Measurements from ENCODE around the gene UNK.

Gene UNK, protein sequence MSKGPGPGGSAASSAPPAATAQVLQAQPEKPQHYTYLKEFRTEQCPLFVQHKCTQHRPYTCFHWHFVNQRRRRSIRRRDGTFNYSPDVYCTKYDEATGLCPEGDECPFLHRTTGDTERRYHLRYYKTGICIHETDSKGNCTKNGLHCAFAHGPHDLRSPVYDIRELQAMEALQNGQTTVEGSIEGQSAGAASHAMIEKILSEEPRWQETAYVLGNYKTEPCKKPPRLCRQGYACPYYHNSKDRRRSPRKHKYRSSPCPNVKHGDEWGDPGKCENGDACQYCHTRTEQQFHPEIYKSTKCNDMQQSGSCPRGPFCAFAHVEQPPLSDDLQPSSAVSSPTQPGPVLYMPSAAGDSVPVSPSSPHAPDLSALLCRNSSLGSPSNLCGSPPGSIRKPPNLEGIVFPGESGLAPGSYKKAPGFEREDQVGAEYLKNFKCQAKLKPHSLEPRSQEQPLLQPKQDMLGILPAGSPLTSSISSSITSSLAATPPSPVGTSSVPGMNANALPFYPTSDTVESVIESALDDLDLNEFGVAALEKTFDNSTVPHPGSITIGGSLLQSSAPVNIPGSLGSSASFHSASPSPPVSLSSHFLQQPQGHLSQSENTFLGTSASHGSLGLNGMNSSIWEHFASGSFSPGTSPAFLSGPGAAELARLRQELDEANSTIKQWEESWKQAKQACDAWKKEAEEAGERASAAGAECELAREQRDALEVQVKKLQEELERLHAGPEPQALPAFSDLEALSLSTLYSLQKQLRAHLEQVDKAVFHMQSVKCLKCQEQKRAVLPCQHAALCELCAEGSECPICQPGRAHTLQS

DNA sequence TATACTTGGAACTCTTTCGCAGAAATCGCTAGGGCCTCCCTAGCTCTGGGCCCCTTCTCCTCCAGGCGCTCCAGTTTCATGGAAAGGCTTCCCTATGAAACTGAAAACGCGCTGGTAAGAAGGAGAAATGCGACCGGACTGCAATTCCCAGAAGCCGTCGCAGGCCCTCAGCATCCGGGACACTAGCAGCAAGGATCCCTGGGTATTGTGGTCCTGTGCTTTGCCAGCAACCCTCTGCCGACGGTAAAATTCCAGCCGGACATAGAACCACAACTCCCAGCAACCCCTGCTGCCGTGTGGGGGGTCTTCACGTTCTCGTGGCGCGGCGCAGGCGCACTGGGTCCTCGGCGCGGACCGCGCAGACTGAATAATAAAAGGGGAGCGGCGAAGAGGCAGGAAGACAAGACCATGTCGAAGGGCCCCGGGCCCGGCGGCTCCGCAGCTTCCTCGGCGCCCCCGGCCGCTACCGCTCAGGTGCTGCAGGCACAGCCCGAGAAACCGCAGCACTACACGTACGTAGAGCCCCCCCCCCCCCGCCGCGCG is at the start of gene UNK:
UNK (plus strand) TSS at position 334 of the 543 bp plus-strand sequence; CDS start at position 409, 75 bp downstream.
- DNase-seq, result peak; percentile 95

DNA sequence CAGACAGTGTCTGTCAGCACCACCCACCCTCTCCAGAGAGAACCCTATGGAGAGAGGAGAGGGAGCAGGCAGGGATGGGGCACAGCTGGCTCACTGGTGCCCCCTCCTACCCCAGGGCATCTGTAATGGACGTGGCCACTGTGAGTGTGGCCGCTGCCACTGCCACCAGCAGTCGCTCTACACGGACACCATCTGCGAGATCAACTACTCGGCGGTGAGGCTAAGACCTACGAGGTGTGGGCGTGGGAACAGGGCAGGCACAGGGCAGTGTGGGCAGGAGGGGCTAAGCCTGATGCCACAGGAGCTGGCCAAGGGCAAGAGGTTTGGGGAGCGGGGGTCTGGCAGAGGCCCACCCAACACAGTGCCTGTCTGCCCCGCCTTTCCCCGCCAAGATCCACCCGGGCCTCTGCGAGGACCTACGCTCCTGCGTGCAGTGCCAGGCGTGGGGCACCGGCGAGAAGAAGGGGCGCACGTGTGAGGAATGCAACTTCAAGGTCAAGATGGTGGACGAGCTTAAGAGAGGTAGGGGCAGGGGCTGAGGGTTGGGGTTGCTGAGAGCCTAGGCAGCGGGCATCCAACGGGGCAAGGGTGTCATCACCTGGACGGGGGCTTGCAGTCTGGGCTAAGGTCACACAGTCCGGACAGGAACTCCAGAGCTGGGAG is 48.3 kb upstream of the UNK start:
- DNase-seq, result no peak

DNA sequence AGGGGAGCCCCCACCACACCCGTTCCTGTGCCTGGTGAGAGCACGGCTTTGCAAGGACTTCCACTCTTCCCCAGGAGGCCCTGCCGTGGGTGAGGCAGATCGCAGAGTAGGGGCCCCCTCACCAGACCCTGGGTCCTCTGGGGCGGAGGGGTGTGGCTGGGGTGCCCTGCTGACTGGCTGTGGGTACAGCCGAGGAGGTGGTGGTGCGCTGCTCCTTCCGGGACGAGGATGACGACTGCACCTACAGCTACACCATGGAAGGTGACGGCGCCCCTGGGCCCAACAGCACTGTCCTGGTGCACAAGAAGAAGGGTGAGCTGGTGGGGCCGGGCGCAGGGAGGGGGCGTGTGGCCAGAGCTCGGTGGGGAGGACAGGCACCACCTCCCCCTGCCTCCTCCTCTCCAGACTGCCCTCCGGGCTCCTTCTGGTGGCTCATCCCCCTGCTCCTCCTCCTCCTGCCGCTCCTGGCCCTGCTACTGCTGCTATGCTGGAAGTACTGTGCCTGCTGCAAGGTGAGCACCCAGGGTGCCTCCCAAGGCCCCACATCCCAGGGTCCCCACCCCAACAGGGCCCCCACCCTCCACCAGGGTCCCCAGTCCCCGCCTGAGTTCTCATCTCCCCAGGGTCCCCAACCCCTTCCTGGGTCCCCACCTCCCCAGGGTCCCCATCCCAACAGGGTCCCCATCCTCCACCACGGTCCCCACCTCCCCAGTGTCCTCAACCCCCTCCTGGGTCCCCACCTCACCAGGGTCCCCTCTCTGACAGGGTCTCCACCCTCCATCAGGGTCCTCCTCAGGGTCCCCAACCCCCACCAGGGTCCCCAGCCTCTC is 47.3 kb upstream of the UNK start:
- no peak for DNase-seq

DNA sequence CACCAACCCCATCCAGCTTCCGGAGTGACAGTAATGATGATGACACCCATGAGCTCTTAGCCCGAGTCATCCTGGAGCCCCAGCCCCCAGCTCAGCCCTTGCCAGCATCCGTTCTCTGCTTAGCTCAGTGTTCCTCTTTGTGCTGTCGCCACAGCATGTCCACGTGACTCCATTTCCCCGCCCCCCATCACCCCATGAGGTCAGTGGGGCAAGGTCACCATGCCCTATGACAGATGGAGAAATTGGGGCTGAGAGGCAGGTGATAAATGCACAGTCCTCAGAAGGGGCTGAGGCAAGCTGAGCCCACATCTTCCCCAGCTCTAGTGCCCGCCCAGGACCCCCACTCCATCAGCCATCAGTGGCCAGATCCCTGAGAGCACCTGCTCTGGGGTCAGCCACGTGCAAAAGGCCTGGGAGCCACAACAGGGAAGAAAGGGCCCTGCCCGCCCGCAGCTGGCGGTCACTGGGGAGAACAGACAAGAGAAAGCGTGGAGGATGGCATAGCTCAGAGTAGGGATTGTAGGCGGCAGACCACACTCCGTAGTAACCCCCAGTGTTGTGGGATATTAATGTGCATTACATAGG is 46.3 kb upstream of the UNK start:
- peak; percentile 60 for DNase-seq

DNA sequence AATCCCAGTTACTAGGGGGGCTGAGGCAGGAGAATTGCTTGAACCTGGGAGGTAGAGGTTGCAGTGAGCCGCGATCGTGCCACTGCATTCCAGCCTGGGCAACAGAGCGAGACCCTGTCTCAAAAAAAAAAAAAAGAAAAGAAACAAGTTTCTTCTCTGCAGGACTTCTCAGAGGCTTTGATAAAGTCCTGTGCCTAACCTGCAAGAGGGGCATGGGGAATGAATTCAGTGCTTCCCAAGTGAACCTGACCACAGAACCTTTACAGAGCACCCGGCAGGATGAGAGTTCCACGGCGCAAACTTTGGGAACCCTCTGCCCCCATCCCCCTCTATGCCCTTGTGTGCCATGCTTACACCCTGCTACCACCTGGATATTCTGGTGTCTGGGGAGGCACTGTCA is 45.4 kb upstream of the UNK start:
- DNase-seq, result no peak

DNA sequence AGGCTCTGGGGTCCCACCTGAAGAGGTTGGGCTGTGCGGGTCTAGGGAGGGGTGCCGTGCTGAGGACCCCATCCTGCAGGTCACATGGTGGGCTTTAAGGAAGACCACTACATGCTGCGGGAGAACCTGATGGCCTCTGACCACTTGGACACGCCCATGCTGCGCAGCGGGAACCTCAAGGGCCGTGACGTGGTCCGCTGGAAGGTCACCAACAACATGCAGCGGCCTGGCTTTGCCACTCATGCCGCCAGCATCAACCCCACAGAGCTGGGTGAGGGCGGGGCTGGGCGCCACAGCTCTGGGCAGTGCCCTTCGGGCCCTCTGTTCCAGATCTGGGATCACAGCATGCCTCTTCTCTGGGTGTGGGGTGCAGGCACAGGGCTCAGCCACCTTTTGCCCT is 44.8 kb upstream of the UNK start:
- DNase-seq, result no peak

DNA sequence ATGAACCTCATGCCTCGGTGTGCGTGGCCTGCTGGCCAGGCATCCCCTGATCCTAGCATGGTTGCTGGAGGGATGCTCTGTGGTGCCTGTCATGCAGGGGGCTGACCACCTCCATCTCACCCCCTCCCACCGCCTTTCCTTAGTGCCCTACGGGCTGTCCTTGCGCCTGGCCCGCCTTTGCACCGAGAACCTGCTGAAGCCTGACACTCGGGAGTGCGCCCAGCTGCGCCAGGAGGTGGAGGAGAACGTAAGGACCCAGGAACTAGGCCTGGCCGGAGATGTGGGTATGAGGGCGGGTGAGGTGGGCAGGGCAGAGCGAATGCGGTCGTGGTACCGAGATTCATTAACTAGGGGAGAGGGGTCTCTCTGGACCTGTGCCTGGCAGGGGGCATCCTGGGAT is 44.4 kb upstream of the UNK start:
- no peak for DNase-seq

DNA sequence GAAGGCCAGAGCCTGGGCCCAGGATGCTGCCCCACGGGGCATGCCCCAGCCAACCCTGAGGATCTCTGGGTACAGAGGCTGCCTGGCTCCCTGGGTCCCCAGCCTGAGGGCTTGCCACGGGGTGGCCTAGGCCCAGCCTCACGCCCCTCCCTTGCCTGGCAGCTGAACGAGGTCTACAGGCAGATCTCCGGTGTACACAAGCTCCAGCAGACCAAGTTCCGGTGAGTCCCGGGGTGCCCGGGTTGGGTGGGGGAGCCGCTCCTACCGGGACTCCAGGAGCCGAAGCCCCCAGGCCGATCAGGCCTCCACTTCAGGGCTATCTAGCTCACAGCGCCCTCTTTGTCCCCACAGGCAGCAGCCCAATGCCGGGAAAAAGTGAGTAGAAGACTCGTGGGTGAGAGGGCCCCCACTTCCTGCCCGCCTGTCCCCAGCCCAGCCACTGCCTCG is 44.0 kb upstream of the UNK start:
- no peak for DNase-seq

DNA sequence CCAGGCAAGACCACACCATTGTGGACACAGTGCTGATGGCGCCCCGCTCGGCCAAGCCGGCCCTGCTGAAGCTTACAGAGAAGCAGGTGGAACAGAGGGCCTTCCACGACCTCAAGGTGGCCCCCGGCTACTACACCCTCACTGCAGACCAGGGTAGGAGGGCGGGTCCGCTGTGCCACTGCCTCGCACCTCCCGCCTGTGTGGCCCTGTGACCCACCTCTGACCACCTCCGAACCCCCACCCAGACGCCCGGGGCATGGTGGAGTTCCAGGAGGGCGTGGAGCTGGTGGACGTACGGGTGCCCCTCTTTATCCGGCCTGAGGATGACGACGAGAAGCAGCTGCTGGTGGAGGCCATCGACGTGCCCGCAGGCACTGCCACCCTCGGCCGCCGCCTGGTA is 42.3 kb upstream of the UNK start:
- DNase-seq, result no peak

DNA sequence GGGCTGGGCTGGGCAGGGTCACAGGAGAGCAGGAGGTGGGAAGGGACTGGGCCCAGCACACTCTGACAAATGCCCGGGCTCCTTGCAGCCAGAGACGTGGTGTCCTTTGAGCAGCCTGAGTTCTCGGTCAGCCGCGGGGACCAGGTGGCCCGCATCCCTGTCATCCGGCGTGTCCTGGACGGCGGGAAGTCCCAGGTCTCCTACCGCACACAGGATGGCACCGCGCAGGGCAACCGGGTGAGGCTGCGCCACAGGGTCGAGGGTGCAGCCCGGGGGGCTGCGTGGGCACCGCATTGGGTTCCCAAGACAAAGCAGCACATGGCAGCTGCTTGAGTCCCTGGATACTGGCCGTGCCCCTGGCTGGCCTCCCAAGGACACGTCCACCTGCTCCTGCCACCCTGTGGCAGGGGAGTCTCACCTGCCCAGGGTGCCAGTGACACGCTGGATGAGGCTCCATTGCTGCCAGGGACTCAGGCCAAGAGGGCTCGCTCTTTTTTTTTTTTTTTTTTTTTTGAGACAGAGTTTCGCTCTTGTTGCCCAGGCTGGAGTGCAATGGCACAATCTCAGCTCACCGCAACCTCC is 40.9 kb upstream of the UNK start:
- DNase-seq, result no peak

DNA sequence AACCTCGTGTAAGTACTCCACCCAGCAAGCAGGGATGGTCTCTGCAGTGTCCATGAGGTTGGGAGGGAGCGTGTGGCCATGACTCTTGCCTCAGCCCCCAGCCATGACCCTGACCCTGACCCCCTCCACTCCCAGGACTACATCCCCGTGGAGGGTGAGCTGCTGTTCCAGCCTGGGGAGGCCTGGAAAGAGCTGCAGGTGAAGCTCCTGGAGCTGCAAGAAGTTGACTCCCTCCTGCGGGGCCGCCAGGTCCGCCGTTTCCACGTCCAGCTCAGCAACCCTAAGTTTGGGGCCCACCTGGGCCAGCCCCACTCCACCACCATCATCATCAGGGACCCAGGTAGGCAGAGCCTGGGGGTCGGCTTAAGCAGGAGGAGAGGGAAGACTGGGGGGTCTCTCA is 35.9 kb upstream of the UNK start:
- DNase-seq, result no peak

DNA sequence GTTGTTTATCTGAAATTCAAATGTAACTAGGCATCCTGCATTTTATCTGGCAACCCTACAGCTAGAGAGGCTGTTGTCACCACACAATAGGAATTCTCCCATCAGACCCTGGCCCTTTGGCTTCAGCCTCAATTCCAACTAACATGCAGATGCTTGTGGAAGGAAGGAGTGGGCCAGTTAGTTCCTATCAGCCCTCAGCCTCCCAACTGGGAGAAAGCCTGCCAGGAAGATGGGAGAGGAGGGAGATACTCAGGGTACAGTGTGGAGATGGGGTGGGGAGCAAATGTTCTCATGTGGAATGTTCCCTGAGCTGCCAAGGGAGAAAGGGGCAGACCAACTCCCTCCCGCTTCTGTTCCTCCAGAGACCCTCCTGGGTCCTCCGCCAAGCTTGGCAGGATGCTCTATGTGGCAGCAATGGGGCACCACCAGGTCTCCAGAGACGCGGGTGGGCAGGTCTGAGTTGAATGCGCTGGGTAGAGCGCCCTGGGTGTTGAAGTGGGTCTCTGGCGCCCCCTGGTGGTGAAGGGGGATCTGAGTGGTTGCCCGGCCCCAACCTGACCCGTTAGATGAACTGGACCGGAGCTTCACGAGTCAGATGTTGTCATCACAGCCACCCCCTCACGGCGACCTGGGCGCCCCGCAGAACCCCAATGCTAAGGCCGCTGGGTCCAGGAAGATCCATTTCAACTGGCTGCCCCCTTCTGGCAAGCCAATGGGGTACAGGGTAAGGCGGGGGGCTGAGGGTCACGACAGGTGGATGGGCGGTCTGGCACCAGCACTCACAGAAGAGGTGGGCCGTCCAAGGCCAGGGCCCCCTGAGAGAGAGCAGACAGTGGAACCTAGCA is 34.8 kb upstream of the UNK start:
- peak; percentile 97 for DNase-seq

DNA sequence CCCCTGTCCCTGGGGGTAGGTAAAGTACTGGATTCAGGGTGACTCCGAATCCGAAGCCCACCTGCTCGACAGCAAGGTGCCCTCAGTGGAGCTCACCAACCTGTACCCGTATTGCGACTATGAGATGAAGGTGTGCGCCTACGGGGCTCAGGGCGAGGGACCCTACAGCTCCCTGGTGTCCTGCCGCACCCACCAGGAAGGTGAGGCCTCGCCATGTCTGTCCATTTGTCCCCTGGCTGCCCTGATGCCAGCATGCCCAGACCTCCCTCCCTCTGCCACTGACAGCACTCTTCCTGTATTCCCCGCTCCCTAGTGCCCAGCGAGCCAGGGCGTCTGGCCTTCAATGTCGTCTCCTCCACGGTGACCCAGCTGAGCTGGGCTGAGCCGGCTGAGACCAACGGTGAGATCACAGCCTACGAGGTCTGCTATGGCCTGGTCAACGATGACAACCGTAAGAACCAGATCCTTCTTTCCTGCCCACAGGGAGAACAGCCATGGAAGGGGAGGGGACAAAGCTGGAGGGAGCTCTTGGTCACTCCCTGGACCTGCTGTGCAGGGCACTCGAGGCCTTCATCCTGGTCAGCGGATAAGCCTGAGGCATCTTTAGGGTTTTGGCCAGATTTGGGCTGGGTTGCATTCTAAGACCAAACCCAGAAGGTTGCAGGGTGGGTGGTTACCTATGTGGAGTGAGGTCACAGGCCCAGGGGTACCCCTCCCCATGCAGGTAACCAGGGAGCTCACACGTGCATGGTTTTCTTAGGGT is 33.8 kb upstream of the UNK start:
- no peak for DNase-seq

DNA sequence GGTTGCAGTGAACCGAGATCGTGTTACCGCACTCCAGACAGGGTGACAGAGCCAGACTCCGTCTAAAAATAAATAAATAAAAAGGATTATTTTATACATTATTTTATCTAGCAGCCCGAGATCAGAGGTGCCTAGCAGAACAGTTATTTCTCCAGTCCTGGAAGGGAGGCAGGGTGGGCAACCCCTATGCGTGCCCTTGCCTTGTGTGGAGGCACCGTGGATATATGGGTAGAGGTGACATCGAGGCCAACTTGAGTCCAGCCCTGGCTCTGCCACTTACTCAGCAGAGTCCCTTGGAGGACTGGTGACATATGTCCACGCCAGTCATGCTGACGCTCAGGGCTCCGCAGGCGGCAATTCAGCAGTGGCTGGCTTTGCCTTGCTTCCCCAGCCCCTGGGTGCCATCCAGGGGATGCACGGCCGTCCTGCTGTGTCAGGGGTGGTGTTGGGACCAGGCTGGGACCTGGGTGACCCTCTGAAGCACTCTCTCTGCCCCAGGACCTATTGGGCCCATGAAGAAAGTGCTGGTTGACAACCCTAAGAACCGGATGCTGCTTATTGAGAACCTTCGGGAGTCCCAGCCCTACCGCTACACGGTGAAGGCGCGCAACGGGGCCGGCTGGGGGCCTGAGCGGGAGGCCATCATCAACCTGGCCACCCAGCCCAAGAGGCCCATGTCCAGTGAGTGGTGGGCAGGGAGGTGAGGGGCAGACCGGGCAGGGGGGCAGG is 32.8 kb upstream of the UNK start:
- no peak for DNase-seq

DNA sequence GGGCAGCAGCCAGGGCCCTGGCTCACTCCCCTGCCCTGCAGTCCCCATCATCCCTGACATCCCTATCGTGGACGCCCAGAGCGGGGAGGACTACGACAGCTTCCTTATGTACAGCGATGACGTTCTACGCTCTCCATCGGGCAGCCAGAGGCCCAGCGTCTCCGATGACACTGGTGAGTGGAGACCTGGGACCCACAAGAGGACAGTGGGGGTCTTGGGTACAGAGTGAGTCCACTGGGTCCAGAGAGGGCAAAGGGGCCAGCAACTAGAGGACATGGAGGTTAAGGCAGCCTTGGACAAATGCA is 32.2 kb upstream of the UNK start:
- DNase-seq, result no peak

DNA sequence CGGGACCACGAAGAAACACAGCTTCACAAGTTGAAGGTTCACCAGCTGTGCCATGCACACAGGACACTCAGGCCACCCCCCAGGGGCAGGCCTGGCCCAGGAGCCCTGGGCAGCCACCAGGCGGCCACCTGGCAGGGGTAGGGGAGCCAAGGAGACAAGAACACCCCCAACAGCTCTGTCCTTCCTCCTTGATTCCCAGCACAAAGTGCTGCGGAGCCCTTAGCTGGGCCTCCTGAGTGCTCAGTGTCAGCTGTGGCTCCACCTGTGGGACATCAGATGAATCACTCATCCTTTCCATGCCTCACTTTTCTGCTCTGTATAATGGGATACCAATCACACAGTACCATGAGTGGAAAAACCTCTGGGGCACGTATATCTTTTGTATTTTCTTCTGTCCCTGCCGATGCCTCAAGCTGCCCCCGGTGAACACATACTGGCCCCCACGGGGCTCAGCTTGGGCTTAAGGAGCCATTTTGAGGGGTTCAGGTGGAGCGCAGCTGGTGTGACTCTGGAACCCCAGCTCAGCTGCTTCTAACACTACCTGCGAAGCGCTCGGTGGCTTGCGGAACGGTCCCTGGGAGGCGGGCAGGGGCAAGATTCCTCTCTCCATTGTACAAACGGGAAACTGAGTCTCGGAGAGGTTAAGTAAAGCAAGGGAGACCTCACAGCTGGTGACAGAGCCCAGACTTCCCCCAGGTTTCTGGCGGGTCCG is 31.6 kb upstream of the UNK start:
- DNase-seq, result no peak

DNA sequence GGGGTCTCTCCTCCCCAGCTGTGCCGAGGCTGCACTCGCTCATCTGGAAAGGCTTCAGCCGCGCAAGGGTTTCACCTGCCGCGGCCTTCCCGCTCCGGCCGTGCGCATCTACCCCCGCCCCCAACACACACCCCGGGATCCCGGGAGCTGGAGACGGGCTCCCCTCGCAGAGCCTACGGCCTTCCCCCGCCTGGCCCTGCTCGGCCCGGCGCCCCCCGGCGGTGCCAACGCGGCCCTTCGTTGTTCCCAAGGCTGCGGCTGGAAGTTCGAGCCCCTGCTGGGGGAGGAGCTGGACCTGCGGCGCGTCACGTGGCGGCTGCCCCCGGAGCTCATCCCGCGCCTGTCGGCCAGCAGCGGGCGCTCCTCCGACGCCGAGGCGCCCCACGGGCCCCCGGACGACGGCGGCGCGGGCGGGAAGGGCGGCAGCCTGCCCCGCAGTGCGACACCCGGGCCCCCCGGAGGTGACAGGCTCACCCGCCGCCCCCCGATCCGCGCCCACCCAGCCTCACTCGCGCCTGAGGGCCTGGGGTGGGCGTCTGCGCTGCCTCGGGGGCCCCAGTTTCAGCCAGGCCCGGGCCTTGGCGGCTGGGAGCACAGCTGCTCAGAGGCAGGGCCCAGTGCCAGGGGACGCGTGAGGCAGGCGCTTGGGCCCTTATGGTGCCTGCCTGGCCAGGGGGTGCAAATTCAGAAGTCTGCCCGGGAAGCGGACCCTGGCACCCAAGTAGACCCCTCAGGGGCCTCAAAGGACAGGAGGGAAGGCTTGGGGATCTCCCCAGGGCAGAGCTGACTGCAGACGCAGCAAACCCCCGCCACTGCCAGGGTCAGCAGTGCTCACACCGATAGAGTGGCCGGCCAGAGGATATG is 30.9 kb upstream of the UNK start:
- DNase-seq, result peak; percentile 81
